ENCODE data around the gene MIA3. TPM values are rescaled to one million over a fixed set of nuclear protein-coding genes. Genes with fewer than 3 reads are reported as not detected.
A peak's percentile ranks its signal among the peaks of the same experiment; 100 is the strongest.

MIA3 gene
- polyA plus RNA-seq, 1 donor from 2014 or later = 26.9 TPM

- no peaks in the 10 kb centered on the region for H3K27me3 ChIP-seq (ENCODE audit: insufficient read depth, low read depth, low read length)
- H3K9ac ChIP-seq (ENCODE audit: low read length) = peak overlapping the region; percentile 76
- H4K20me1 ChIP-seq (ENCODE audit: insufficient read depth) = no peaks in the 10 kb centered on the region
- peak overlapping the region; percentile 86 for H3K4me3 ChIP-seq (ENCODE audit: low read length)
- peak overlapping the region; percentile 82 for H3K4me2 ChIP-seq (ENCODE audit: low read length)
- H3K27ac ChIP-seq (ENCODE audit: low read length) = no peak overlapping the region
- H2AFZ ChIP-seq (ENCODE audit: low read depth, low read length) = peak overlapping the region; percentile 28
- H3F3A ChIP-seq (ENCODE audit: insufficient read depth, low read length, poor library complexity, severe bottlenecking) = no peaks in the 10 kb centered on the region
- H3K79me2 ChIP-seq (replicated peaks; ENCODE audit: insufficient read depth, low read length) = peaks cover 15% of the 10 kb centered on the region
- H3K9me3 ChIP-seq (ENCODE audit: low read length) = no peaks in the 10 kb centered on the region
- H3K9me2 ChIP-seq (ENCODE audit: insufficient read depth, low read length) = no peaks in the 10 kb centered on the region
- no peaks in the 10 kb centered on the region for H3K36me3 ChIP-seq (ENCODE audit: insufficient read depth, low read length)
- TF ChIP-seq EZH2 (IDR thresholded peaks at IDR 0.05; ENCODE audit: borderline replicate concordance, insufficient read depth, low read length, poor library complexity, severe bottlenecking) (no peak), POLR2AphosphoS5 (IDR thresholded peaks at IDR 0.05) (no peak), CTCF (IDR thresholded peaks at IDR 0.05; ENCODE audit: poor library complexity, severe bottlenecking) (no peak), EP300 (conservative IDR thresholded peaks at IDR 0.05; ENCODE audit: poor library complexity, severe bottlenecking) (no peak), TAF1 (IDR thresholded peaks at IDR 0.05; ENCODE audit: low read depth) (no peak), MXI1 (conservative IDR thresholded peaks at IDR 0.05; ENCODE audit: poor library complexity, severe bottlenecking) (no peak), SMC3 (conservative IDR thresholded peaks at IDR 0.05; ENCODE audit: poor library complexity) (no peak), REST (IDR thresholded peaks at IDR 0.05; ENCODE audit: borderline replicate concordance) (no peak), RAD21 (conservative IDR thresholded peaks at IDR 0.05) (no peak)
These were observed 1.1 kb downstream of the MIA3 start for GRCh38 chr1:222618880-222619596.

- TF ChIP-seq MXI1 (conservative IDR thresholded peaks at IDR 0.05; ENCODE audit: poor library complexity, severe bottlenecking) (no peak), CTCF (IDR thresholded peaks at IDR 0.05; ENCODE audit: poor library complexity, severe bottlenecking) (no peak), TAF1 (IDR thresholded peaks at IDR 0.05; ENCODE audit: low read depth) (no peak), REST (IDR thresholded peaks at IDR 0.05; ENCODE audit: borderline replicate concordance) (no peak), EP300 (conservative IDR thresholded peaks at IDR 0.05; ENCODE audit: poor library complexity, severe bottlenecking) (no peak), POLR2AphosphoS5 (IDR thresholded peaks at IDR 0.05) (no peak), EZH2 (IDR thresholded peaks at IDR 0.05; ENCODE audit: borderline replicate concordance, insufficient read depth, low read length, poor library complexity, severe bottlenecking) (no peak), SMC3 (conservative IDR thresholded peaks at IDR 0.05; ENCODE audit: poor library complexity) (no peak), RAD21 (conservative IDR thresholded peaks at IDR 0.05) (no peak)
- Histone ChIP-seq H3K9ac (ENCODE audit: low read length) (no peak overlapping the region), H3K9me3 (ENCODE audit: low read length) (no peaks in the 10 kb centered on the region), H2AFZ (ENCODE audit: low read depth, low read length) (no peak overlapping the region), H3K9me2 (ENCODE audit: insufficient read depth, low read length) (no peaks in the 10 kb centered on the region), H3K27ac (ENCODE audit: low read length) (no peak overlapping the region), H3K4me2 (ENCODE audit: low read length) (no peak overlapping the region), H4K20me1 (ENCODE audit: insufficient read depth) (no peaks in the 10 kb centered on the region), H3K36me3 (ENCODE audit: insufficient read depth, low read length) (no peaks in the 10 kb centered on the region), H3K27me3 (ENCODE audit: insufficient read depth, low read depth, low read length) (no peaks in the 10 kb centered on the region), H3K4me3 (ENCODE audit: low read length) (no peak overlapping the region), H3F3A (ENCODE audit: insufficient read depth, low read length, poor library complexity, severe bottlenecking) (no peaks in the 10 kb centered on the region), H3K79me2 (replicated peaks; ENCODE audit: insufficient read depth, low read length) (peaks cover 15% of the 10 kb centered on the region)
These were observed 2.7 kb downstream of the MIA3 start for GRCh38 chr1:222620566-222620965.

Data from neural cell (in vitro differentiated cells).